ENCODE results near the gene MRPS2. TPM values are rescaled to one million over a fixed set of nuclear protein-coding genes. Genes with fewer than 3 reads are reported as not detected.

Gene MRPS2
- total RNA-seq, 2 donors from 2014 or later: 40.6 to 54.9 TPM

GRCh38 chr9:135473972-135474543 lies 26.4 kb upstream of the MRPS2 start:
- Mint-ChIP-seq H3K4me1 (ENCODE audit: low read depth) (peaks cover 15% of the 10 kb centered on the region), H3K27ac (no peak overlapping the region), H3K36me3 (ENCODE audit: insufficient read depth in 2 of 2) (peaks cover 0 to 3% of the 10 kb centered on the region in 2 donors), H3K9me3 (no peaks in the 10 kb centered on the region), H3K4me3 (no peak overlapping the region), H3K27me3 (ENCODE audit: low read depth) (peaks cover 56% of the 10 kb centered on the region)
- no peak for ATAC-seq (replicated peaks in 1 of 2)
- DNase-seq: no peak

GRCh38 chr9:135474915-135475314 lies 25.6 kb upstream of the MRPS2 start:
- Mint-ChIP-seq H3K4me3 (no peak overlapping the region), H3K4me1 (ENCODE audit: low read depth) (peaks cover 10% of the 10 kb centered on the region), H3K9me3 (no peaks in the 10 kb centered on the region), H3K36me3 (ENCODE audit: insufficient read depth in 2 of 2) (peaks cover 0 to 3% of the 10 kb centered on the region in 2 donors), H3K27me3 (ENCODE audit: low read depth) (peaks cover 54% of the 10 kb centered on the region), H3K27ac (no peak overlapping the region)
- ATAC-seq (replicated peaks in 1 of 2): peak; percentile 60 to 71
- DNase-seq: peak; percentile 35 to 36

- ATAC-seq (replicated peaks in 1 of 2) (no peak), DNase-seq (no peak)
- Mint-ChIP-seq H3K4me1 (ENCODE audit: low read depth) (peaks cover 5% of the 10 kb centered on the region), H3K27me3 (ENCODE audit: low read depth) (peaks cover 43% of the 10 kb centered on the region), H3K27ac (no peak overlapping the region), H3K9me3 (no peaks in the 10 kb centered on the region), H3K36me3 (ENCODE audit: insufficient read depth in 2 of 2) (peaks cover 0 to 3% of the 10 kb centered on the region in 2 donors), H3K4me3 (no peak overlapping the region)
Observed at GRCh38 chr9:135476561-135477355, 23.7 kb upstream of the MRPS2 start.

GRCh38 chr9:135478191-135478590 lies 22.3 kb upstream of the MRPS2 start:
- H3K4me3 Mint-ChIP-seq: peak overlapping the region; percentile 89 to 94

GRCh38 chr9:135478829-135479468 lies 21.5 kb upstream of the MRPS2 start:
- Mint-ChIP-seq H3K9me3 (no peaks in the 10 kb centered on the region), H3K4me1 (ENCODE audit: low read depth) (peaks cover 5% of the 10 kb centered on the region), H3K27ac (no peak overlapping the region), H3K36me3 (ENCODE audit: insufficient read depth in 2 of 2) (peaks cover 0 to 3% of the 10 kb centered on the region in 2 donors), H3K27me3 (ENCODE audit: low read depth) (peaks cover 36% of the 10 kb centered on the region), H3K4me3 (peak overlapping the region; percentile 89 to 94)
- ATAC-seq (replicated peaks in 1 of 2) (peak; percentile 11 to 29), DNase-seq (no peak)

More at GRCh38 chr9:135478191-135478590, 22.3 kb upstream of the MRPS2 start:
- H3K9me3 Mint-ChIP-seq: no peaks in the 10 kb centered on the region
- peaks cover 43% of the 10 kb centered on the region for H3K27me3 Mint-ChIP-seq (ENCODE audit: low read depth)
- DNase-seq (no peak), ATAC-seq (replicated peaks in 1 of 2) (no peak)
- peaks cover 0 to 3% of the 10 kb centered on the region in 2 donors for H3K36me3 Mint-ChIP-seq (ENCODE audit: insufficient read depth in 2 of 2)
- H3K4me1 Mint-ChIP-seq (ENCODE audit: low read depth): peaks cover 5% of the 10 kb centered on the region
- no peak overlapping the region for H3K27ac Mint-ChIP-seq

- Mint-ChIP-seq H3K4me3 (peak within 1 kb of the TSS; percentile 89 to 94), H3K27me3 (ENCODE audit: low read depth) (peaks cover 36% of the 10 kb centered on the region), H3K4me1 (ENCODE audit: low read depth) (peaks cover 5% of the 10 kb centered on the region), H3K9me3 (no peaks in the 10 kb centered on the region), H3K36me3 (ENCODE audit: insufficient read depth in 2 of 2) (peaks cover 0 to 3% of the 10 kb centered on the region in 2 donors), H3K27ac (no peak within 1 kb of the TSS)
- peak in 1 of 2 donors; percentile 33 for ATAC-seq (replicated peaks in 1 of 2)
- DNase-seq: no peak
Observed at GRCh38 chr9:135479469-135480052, 20.9 kb upstream of the MRPS2 start, which contains the start of gene PPP1R26. TSS of gene PPP1R26 (plus strand) at chr9:135479782. CDS start at chr9:135484511, 4,729 bp downstream.

- Mint-ChIP-seq H3K9me3 (no peaks in the 10 kb centered on the region), H3K27ac (no peak overlapping the region), H3K27me3 (ENCODE audit: low read depth) (peaks cover 40% of the 10 kb centered on the region), H3K4me1 (ENCODE audit: low read depth) (peaks cover 5% of the 10 kb centered on the region), H3K4me3 (peak overlapping the region; percentile 45 to 50), H3K36me3 (ENCODE audit: insufficient read depth in 2 of 2) (peaks cover 0 to 3% of the 10 kb centered on the region in 2 donors)
- no peak for DNase-seq
- peak; percentile 50 to 54 for ATAC-seq (replicated peaks in 1 of 2)
Observed at GRCh38 chr9:135480071-135480939, 20.2 kb upstream of the MRPS2 start.

GRCh38 chr9:135480940-135481310 lies 19.6 kb upstream of the MRPS2 start:
- Mint-ChIP-seq H3K27ac (no peak overlapping the region), H3K9me3 (no peaks in the 10 kb centered on the region), H3K36me3 (ENCODE audit: insufficient read depth in 2 of 2) (peaks cover 0 to 3% of the 10 kb centered on the region in 2 donors), H3K4me1 (ENCODE audit: low read depth) (peaks cover 5% of the 10 kb centered on the region), H3K4me3 (peak overlapping the region; percentile 45 to 50), H3K27me3 (ENCODE audit: low read depth) (peaks cover 35% of the 10 kb centered on the region)
- ATAC-seq (replicated peaks in 1 of 2) (peak; percentile 30 to 32), DNase-seq (no peak)

- Mint-ChIP-seq H3K4me1 (ENCODE audit: low read depth) (peaks cover 5% of the 10 kb centered on the region), H3K27ac (no peak overlapping the region), H3K27me3 (ENCODE audit: low read depth) (peaks cover 22% of the 10 kb centered on the region), H3K36me3 (ENCODE audit: insufficient read depth in 2 of 2) (peaks cover 0 to 3% of the 10 kb centered on the region in 2 donors), H3K4me3 (no peak overlapping the region), H3K9me3 (no peaks in the 10 kb centered on the region)
- DNase-seq (no peak), ATAC-seq (replicated peaks in 1 of 2) (no peak)
Observed at GRCh38 chr9:135482015-135482754, 18.3 kb upstream of the MRPS2 start.

- ATAC-seq (replicated peaks in 1 of 2) (no peak), DNase-seq (no peak)
- Mint-ChIP-seq H3K4me1 (ENCODE audit: low read depth) (no peaks in the 10 kb centered on the region), H3K36me3 (ENCODE audit: insufficient read depth in 2 of 2) (no peaks in the 10 kb centered on the region), H3K9me3 (no peaks in the 10 kb centered on the region), H3K27ac (no peak overlapping the region), H3K27me3 (ENCODE audit: low read depth) (peaks cover 6% of the 10 kb centered on the region), H3K4me3 (no peak overlapping the region)
Observed at GRCh38 chr9:135484460-135485277, 15.8 kb upstream of the MRPS2 start.

- DNase-seq (no peak), ATAC-seq (replicated peaks in 1 of 2) (no peak)
- Mint-ChIP-seq H3K4me1 (ENCODE audit: low read depth) (no peaks in the 10 kb centered on the region), H3K4me3 (no peak overlapping the region), H3K9me3 (no peaks in the 10 kb centered on the region), H3K27ac (no peak overlapping the region), H3K36me3 (ENCODE audit: insufficient read depth in 2 of 2) (no peaks in the 10 kb centered on the region), H3K27me3 (ENCODE audit: low read depth) (peaks cover 6% of the 10 kb centered on the region)
Observed at GRCh38 chr9:135485385-135485784, 15.1 kb upstream of the MRPS2 start.

Measured in activated T-cell treated with anti-CD3 and anti-CD28 coated beads, Interleukin-2, amount 50 U/mL, for 72 hours (primary cell).